Posterior cingulate gyrus (tissue), 11 donors: ENCODE results near the gene CLRN3.

Experiments
- DNase-seq, 10 donors: peaks; one replicate each; pipeline versions ENCODE4 v3.0.0 to v3.0.0-alpha.2; 2020 to 2021; ENCODE audit warnings: mixed read lengths in 3 of 10
- intact Hi-C: fragments of 100-400 bp; cut with DNase I; formaldehyde crosslinking; loops from one replicate; pipeline ENCODE4 v1.15.1; 2023

The CLRN3 gene

DNA sequence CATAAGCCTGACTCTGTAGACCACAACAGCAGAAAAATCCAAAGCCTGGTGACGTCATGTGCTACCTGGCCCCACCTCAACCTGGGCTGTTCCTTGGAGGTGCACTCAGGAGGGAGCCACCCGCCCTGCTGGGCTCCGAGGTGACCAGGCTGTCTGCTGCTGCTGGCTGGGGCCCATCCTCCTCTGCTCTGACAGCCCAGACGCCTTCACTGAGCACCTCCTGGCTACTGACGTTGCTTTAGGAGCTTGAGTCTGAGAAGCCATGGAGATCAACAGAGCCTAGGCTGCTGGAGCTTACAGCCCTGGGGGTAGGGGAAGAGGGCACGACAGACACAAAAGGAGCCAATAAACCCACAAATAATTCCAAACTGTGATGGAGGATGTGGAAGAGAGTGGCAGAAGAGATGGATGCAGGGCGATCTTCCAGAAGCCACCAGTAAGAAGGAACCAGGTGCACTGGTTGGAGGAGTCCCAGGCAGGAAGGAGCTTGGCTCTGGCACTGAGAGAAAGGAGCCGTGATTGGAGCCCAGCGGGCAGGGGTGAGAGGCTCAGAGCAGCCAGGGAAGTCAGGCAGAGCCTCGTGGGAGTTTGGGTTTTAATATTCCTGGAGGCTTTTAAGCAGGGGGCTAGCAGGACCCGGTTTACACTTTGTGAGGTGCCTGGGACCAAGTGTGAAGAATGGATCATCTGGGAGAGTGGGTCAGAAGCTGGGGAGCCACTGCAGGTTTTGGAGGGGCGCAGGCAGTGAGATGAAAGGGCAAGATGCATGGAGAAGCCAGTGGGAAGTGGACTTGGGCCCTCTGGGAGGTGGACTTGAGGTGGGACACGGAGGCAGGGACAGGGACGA, 12.5 kb upstream of the CLRN3 start:
- intact Hi-C loops: no loop called here
- no peak for DNase-seq

DNA sequence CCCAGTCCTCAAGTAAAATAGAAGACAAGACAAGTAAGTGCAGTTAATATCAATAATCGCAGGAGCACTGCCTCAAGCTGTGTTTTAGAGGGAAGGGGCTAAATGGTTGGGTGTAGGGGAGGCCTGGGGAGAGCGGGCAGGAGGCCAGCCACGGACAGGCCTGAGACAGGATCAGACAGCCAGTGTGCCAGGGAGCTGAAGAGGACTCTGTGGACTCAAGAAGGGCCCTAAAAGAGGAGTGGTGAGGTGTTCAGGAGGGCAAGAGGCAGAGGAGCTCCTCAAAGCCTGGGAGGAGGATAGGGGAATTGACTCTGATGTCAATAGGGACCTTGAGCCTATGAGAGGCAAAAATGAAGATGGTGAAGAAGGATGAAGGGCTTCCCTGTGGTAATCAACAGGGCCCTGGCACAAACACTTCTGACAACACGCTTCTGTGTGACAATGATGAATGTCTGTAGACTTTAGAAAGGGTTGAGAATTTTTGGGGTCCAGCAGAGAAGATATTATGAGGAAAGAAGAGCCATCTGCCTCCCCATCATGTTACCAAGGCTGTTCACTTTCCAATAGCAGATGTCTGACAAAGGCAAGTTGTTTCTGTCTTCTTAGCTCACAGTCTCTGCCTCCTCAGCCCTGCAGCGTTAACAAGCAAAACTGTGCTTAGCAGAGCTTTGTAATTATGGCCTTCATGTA, 11.7 kb upstream of the CLRN3 start:
- intact Hi-C loops: no loop called here

DNA sequence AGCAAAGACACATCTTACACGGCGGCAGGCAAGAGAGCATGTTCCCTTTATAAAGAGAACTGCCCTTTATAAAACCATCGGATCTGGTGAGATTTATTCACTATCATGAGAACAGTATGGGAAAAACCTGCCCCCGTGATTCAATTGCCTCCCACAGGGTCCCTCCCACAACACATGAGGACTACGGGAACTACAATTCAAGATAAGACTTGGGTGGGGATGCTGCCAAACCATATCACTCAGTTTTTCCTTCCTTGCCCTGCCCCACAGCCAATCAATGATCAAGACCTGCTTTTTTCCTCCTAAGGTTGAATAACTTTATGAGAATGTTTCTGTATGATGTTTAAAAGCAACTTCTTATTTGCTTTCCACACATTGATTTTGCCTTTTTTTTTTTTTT, 11.0 kb upstream of the CLRN3 start:
- DNase-seq: no peak
- intact Hi-C loops: no loop called here

More for the DNA sequence above, 11.7 kb upstream of the CLRN3 start:
- DNase-seq: no peak

DNA sequence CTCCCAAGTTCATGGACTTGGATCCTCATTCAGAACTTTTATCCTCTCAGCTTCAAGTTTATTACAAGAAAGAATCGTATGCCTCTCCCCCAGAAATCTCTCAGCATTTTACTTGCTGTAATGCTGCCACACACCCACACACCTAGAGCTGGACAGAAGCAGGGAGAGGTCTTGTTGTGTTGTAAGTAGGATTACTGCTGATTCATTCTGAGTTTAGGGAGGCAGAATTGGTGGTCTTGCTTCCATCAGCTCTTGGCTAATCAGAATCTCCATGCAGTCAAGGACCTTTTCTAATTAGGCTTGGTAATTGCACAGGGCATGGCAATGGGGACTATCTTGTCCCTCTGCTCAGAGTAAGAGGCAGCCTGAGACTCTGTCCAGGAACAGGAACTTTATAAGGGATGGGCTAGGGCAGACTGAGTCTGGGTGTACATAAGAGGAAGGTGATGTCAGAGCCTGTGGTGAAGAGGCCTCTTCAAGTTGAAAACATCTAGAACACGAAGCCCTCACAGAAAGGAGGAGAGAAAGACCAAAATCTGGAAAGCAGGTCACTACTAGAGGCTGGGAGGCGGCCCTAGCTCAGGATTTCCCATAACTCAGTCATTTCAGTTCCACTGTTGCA, 7.1 kb upstream of the CLRN3 start:
- no peak for DNase-seq
- intact Hi-C loops: no loop called here

DNA sequence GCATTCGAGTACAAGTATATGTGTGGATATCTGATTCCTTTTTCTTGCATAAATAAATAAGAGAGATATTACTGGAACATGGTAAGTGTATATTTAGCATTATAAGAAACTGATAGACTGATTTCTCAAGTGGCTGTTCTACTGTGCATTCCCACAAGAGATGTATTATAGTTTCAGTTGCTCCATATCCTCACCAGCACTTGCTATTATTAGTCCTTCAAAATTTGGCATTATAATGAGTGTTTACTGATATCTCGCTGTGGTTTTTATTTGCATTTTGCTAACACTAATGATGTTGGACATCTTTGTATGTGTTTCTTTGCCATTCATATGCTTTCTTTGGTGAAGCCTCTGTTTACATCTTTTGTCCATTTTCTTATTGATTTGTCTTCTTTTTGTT, 4.4 kb upstream of the CLRN3 start:
- intact Hi-C loops: no loop called here

DNA sequence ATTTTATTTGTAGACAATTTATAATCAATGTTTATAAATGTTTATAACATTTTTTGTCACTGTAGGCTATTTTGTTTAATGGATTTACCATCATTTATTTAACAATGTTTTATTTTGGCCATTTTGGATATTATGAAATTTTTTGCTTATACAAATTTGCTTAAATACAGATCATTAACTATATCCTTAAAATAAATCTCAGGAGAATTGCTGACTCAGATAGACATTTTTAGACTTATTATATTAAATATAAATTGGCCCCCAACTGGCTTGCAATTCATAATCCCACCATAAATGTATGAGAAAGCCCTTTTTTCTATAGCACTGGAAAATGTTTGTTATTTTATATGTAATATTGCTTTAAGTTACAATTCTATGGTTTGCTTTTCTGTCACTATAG, 3.8 kb upstream of the CLRN3 start:
- DNase-seq: no peak
- intact Hi-C loops: no loop called here

More for the DNA sequence above, 4.4 kb upstream of the CLRN3 start:
- DNase-seq: no peak

DNA sequence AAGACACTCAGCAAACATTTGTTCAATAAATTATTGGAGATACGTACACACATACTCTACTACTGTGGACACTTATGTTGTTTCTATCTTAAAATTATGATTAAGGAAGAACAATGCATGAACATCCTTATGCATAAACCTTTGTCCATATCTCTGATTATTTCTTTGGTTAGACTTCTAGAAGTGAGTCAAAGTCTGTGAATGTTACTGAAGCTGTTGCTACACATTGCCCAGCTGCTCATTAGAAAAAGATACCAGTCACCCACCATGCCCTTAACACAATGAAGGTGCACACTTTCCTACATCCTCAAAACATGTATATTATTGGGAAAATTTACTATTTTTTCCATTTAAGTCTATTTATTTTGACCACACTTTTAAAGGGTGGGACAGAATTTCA, 1.4 kb upstream of the CLRN3 start:
- no peak for DNase-seq

DNA sequence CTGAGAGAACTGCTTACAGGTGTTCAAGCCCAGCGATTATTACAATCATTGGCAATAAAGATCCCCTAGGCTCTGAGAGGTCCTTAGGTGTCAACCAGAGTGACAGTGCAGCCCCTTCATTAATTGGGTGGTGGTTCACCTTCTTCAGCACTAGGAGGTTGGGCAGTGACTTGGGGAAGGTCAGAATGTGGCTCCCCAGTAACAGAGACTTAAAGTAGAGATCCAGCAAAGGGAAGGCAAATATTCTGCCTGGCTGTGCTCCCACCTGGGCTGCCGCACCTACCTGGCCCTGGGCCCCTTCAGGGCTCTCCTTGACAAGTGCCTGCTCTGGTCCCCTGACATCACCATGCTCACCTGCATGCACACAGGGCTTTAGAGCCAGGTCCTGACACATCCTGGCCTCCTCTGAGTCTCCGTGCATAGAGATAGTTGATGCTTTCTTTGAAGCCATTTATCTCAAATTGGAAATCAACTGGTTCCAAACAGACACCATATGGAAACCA, 1.9 kb downstream of the CLRN3 start:
- intact Hi-C loops: no loop called here
- no peak for DNase-seq

More for the DNA sequence above, 1.4 kb upstream of the CLRN3 start:
- intact Hi-C loops: no loop called here

DNA sequence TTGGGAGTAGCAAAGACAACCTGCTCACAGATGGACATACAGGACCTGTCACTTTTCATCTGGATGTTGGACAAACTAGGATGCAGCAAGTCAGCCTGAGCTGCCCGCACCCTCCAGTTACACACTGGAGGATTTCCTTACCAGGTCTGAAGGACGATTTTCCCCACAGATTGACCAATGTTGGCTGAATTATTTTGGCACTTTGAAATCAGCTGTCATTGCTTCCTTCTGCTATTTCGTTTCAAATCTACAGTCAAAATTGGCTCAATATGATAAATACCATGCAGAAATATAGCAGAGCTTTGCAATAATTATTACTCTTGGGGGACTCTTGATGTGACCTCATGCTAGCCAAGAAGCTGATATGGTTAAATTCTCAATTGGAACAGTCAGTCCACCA, 2.5 kb downstream of the CLRN3 start:
- intact Hi-C loops: no loop called here
- no peak for DNase-seq

DNA sequence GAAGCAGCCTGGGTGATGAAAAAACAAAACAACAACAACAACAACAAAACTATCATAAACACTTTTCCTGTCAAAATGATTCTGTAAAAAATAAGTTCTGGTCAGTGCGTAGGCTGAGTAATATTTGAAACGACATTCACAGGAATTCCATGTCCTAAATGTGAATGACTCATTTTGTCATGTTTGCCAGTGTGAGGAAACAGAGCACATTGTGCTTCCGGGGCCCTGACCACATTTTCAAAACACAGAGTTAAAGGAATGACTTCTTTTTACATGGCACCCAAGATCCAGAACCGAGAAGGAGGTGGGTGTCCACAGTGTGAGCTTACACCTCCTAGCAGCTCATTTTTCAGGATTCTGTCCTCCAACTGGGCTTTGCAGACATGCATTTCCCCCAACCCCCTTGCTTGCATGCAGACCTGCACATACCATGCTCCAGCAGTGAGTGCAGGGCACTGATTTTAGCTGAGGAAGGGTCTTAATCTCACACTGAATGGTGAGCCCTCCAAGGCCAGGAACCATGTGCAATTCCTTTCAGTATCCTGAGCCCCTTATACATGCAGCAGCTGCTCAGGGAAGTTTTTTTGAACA, 3.0 kb downstream of the CLRN3 start:
- intact Hi-C loops: no loop called here

DNA sequence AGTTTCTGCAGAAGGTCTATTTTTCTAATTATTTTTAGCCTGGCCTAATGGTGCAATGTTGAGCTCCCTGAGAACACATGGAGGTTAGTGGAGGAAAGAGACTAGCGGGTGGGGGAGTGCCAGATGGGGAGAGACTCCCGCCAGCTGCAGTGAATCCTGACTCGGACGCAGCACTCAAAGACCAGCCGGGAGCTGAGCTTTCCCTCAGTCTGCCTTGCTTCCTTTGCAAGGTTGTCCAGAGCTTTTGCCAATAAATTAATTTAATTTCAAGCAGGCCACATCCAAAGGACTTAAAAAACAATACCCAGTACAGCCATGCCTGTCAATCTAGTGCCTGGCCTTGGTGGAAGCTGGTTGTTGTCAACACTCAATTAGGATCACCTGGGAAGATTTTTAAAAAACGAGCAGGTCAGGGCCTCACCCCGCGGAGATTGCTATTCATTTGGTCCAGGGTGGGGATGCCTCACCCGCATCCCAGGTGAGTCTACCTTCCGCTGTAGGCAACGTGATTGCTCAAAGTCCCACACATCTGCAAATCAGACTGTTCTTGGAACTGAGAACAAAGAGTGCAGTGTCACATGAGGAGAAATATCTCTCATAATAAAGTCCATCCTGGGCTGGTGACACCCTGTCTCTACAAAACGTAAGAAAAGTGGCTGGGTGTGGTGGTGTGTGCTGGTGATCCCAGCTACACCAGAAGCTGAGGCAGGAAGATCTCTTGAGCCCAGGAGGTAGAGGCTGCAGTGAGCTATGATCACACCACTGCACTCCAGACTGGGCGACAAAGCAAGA, 4.0 kb downstream of the CLRN3 start:
- intact Hi-C loops: no loop called here

More for the DNA sequence above, 3.0 kb downstream of the CLRN3 start:
- DNase-seq: no peak

DNA sequence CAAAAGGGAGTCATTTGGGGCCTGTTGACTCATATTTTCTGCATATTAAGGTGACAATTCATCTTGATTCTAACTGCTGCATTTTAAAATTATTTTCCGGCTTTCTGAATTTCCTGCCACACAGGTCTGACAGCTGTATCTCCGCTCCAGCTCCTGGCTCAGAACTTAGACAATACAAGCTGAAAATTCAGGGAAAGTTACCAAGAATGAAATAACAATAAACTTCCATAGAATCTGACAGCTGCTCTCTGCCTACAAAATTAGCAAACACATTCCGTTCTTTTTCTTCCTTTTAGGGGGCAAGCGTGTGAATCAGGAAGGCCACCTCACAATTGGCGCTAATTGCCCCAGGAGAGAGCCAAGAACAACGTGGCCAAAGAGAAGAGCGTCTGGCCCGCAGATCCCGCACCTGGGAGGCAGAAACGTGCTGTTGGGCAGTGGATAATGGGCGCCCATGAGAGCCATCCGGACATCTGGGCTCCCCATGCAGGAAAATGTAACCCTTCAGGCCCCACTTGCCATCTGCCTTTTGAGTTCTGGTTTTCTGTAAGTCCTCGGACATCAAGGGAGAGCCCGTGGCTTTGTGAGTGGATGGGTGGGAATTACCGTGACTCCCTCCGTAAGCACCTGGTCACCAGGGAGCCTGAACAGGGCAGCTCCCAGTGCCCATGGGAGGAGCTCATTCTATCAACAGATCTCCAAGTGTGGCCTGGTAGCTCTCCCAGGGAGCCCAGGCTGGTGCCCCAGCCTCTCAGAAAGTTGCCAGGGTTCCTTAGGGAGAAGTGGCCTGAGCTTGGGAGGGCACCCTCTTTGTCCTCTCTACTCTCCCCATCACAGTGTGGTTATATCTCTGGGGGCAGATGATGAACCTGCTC, 5.0 kb downstream of the CLRN3 start:
- intact Hi-C loops: no loop called here

More for the DNA sequence above, 4.0 kb downstream of the CLRN3 start:
- peak in 1 of 10 donors; percentile 72 for DNase-seq

DNA sequence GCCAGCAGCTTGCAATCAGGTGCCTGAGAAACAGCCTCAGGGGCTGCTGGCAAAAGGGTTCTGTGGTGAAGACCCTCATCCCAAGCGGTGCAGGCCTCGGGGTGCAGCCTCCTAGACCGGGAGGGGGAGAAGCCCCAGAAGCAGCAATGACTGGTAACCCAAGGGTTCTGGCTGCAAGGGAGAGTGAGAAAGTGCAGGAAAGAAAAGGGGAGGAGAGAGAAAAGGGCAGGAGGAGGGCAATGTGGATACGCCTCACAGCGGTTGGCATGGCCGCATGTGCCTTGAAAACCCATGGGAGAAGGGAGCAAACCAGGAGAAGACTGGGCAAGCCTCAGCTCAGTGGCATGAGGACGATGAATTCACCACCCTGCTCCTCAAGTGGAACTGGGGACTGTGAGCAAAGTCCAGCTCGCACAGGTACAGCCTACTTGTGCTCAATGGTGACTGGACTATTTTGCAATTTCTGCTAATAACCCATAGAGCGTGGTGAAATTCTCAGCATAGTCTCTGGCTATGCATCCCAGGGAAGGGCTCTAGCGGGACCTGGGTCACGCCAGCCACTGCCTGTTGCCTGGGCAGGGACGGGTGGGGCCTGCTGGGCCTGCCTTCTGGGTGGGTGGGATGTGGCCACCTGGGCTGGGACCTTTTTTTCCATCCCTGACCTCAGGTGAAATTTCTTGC, 6.2 kb downstream of the CLRN3 start:
- DNase-seq: no peak
- intact Hi-C loops: no loop called here

More for the DNA sequence above, 5.0 kb downstream of the CLRN3 start:
- peak in 1 of 10 donors; percentile 15 for DNase-seq

DNA sequence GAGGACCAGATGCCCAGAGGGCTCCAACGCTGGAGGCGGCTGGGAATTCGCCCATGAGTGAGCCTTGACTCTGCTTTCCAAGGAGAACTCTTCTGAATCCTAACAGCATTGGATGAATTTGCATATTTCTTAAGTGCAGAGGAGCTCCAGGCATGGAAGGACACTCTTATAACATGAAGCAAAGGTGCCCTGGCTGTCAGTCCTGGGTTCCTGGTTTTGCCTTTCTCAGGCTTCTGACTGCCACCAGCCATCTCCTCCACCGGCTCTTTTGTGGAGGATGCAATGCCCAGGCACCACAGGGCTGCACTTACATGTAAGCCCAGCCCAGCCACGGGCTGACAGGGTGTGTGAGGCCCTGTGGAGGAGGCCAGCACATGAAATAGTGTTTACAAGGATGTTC, 8.2 kb downstream of the CLRN3 start:
- DNase-seq: no peak
- intact Hi-C loops: no loop called here

DNA sequence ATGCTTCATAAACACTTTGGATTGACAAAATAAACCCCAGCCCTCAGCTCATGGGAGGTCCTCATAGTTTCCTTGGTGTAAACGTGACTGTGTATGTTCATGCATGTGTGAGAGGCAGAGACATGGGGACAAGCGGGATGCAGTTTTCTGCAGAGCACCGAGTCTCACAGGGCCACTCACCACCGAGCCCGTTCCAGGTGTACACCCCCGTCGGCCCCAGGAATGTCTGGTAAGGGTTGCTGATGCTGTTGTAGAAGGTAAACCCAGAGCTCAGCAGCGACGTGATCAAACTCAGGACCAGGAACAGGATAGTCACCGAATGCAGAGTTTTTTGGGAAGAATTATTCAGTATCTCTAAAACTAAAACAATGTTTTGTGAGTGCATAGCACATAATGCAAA, 9.2 kb downstream of the CLRN3 start:
- DNase-seq: no peak
- intact Hi-C loops: no loop called here

DNA sequence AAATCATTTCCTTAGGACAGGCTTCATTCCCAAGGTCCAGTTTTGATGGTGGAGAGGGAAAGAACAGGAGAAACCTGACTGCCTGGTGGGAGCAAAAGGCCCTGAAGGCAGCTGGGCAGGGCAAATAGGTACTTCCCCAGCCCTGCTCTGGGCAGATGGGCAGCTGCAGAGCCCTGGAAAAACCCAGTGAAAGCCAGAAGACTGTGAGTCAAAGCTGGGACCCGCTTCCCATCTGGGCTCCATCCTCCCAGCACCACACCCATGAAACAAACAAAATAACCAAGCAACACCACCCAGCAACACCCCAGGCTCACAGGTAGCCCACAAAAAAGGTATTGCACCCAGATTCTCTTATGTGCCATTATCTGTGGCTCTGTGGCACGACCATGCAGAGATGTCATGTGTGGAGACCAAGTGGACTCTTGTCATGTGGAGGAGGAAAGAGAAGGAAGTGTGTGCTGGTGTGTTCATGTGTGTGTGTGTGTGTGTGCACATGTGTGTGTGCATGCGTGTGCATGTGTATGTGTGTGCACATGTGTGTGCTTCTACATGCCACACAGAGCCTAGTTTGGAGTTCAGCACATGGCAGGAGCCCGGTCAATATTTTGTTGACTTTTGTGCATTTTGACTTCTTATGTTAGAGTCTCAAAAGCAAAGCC, 9.8 kb downstream of the CLRN3 start:
- DNase-seq: no peak
- intact Hi-C loops: no loop called here

DNA sequence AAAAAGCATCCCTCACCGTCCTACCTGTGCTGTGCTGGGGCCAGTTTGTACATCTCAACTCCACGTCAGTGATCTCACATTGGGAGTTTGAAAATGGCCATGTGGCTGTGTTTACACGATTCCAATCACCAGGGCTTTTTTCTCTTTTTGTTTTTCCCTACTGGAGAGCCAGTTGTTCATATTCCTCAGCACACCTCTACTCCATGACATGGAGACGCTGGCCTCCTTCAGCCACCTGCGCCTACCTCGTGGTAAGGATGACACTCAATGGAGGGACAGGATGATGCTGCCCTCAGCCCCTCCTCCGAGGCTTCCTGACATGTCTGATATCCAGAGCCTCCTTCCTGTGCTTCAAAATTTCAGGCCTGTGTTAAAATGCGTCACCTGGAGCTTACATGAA, 10.3 kb downstream of the CLRN3 start:
- intact Hi-C loops: no loop called here
- no peak for DNase-seq

DNA sequence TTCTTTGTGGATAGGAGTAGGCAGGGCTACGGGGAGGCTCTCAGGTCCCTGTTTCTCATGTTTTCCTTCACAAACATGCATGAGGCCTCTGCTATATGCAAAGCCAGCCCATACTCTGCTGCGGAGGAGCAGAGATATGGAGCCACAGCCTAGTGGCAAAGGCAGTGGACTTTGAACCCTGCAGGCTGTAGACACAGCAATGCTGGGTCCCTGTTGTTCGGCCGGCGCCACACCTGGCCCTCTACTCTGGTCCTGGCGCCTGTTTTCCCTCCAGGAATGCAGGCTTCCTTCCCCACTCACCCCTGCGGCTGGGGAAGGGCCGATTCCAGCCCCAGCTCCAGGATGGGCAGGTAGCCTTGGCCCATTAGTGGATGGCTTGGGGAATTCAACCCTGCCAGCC, 11.5 kb downstream of the CLRN3 start:
- intact Hi-C loops: no loop called here
- DNase-seq: no peak
